ENCODE data around the gene TRAP1.

DNA sequence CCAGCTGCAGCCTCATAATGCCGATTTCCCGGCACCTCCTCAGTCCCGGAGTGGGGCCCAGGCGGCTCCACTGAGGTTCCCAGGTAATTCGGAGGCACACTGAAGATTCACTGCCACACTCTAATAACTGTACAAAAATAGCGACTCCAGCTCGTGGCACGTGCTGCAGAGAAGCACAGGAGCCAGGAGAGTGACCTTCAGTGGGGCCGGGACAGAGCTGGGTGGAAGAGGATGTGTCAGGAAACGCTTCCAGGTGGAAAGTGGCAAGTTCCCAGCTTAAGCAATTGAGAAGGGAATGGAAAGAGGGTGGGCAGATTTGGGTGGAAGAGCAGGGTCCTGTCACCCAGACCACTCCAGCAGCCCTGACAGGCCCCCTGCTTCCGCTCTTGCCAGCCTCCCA, 3.1 kb upstream of the TRAP1 start:
- no peak for TF ChIP-seq EP300 (IDR thresholded peaks at IDR 0.05; ENCODE audit: borderline replicate concordance in 1 of 2, low read depth in 1 of 2, low read length in 1 of 2)
- TF ChIP-seq, protein P1, sequence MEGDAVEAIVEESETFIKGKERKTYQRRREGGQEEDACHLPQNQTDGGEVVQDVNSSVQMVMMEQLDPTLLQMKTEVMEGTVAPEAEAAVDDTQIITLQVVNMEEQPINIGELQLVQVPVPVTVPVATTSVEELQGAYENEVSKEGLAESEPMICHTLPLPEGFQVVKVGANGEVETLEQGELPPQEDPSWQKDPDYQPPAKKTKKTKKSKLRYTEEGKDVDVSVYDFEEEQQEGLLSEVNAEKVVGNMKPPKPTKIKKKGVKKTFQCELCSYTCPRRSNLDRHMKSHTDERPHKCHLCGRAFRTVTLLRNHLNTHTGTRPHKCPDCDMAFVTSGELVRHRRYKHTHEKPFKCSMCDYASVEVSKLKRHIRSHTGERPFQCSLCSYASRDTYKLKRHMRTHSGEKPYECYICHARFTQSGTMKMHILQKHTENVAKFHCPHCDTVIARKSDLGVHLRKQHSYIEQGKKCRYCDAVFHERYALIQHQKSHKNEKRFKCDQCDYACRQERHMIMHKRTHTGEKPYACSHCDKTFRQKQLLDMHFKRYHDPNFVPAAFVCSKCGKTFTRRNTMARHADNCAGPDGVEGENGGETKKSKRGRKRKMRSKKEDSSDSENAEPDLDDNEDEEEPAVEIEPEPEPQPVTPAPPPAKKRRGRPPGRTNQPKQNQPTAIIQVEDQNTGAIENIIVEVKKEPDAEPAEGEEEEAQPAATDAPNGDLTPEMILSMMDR (IDR thresholded peaks at IDR 0.05), result no peak
- TF ChIP-seq, protein P2, sequence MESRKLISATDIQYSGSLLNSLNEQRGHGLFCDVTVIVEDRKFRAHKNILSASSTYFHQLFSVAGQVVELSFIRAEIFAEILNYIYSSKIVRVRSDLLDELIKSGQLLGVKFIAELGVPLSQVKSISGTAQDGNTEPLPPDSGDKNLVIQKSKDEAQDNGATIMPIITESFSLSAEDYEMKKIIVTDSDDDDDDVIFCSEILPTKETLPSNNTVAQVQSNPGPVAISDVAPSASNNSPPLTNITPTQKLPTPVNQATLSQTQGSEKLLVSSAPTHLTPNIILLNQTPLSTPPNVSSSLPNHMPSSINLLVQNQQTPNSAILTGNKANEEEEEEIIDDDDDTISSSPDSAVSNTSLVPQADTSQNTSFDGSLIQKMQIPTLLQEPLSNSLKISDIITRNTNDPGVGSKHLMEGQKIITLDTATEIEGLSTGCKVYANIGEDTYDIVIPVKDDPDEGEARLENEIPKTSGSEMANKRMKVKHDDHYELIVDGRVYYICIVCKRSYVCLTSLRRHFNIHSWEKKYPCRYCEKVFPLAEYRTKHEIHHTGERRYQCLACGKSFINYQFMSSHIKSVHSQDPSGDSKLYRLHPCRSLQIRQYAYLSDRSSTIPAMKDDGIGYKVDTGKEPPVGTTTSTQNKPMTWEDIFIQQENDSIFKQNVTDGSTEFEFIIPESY (IDR thresholded peaks at IDR 0.05; ENCODE audit: borderline replicate concordance, low read depth), result no peak
- TF ChIP-seq TEAD4 (IDR thresholded peaks at IDR 0.05; ENCODE audit: borderline replicate concordance, insufficient read depth), result no peak
- no peak for TF ChIP-seq TCF12 (IDR thresholded peaks at IDR 0.05)
- no peak for TF ChIP-seq JUND (IDR thresholded peaks at IDR 0.05)
- no peak for TF ChIP-seq RFX5 (IDR thresholded peaks at IDR 0.05; ENCODE audit: low read length)
- no peak for TF ChIP-seq YY1 (IDR thresholded peaks at IDR 0.05; ENCODE audit: low read depth)
- TF ChIP-seq RCOR1 (IDR thresholded peaks at IDR 0.05; ENCODE audit: low read length), result no peak
